Measurements from ENCODE around the gene KRTDAP. TPM values are rescaled to one million over a fixed set of nuclear protein-coding genes. Genes with fewer than 3 reads are reported as not detected.

KRTDAP gene
- total RNA-seq, 1 donor from 2014 or later = 0.89 TPM

GRCh38 chr19:35525873-35526272, 35.6 kb upstream of the KRTDAP start:
- TF ChIP-seq CTCF (IDR thresholded peaks at IDR 0.05) = no peak
- Histone ChIP-seq H3K36me3 (no peaks in the 10 kb centered on the region), H3K4me3 (no peak overlapping the region), H3K27me3 (ENCODE audit: low read depth) (peaks cover 43% of the 10 kb centered on the region), H3K9me3 (no peaks in the 10 kb centered on the region), H3K27ac (no peak overlapping the region), H3K4me1 (no peaks in the 10 kb centered on the region)
- intact Hi-C loops (cut with DNase I) = no loop called here
- no peak for DNase-seq
- ATAC-seq = no peak

GRCh38 chr19:35524181-35524837, 34.0 kb upstream of the KRTDAP start:
- TF ChIP-seq CTCF (IDR thresholded peaks at IDR 0.05) = no peak

GRCh38 chr19:35522745-35523327, 32.6 kb upstream of the KRTDAP start:
- no peak for DNase-seq
- Histone ChIP-seq H3K36me3 (no peaks in the 10 kb centered on the region), H3K4me1 (no peaks in the 10 kb centered on the region), H3K4me3 (no peak overlapping the region), H3K27me3 (ENCODE audit: low read depth) (peaks cover 15% of the 10 kb centered on the region), H3K9me3 (no peaks in the 10 kb centered on the region), H3K27ac (no peak overlapping the region)
- TF ChIP-seq CTCF (IDR thresholded peaks at IDR 0.05) = no peak
- no peak for ATAC-seq
- intact Hi-C loops (cut with DNase I) = no loop called here

More at GRCh38 chr19:35524181-35524837, 34.0 kb upstream of the KRTDAP start:
- peaks cover 29% of the 10 kb centered on the region for H3K27me3 ChIP-seq (ENCODE audit: low read depth)
- H3K4me1 ChIP-seq = no peaks in the 10 kb centered on the region
- DNase-seq (no peak), ATAC-seq (no peak)
- intact Hi-C loops (cut with DNase I) = no loop called here
- no peaks in the 10 kb centered on the region for H3K36me3 ChIP-seq
- no peak overlapping the region for H3K4me3 ChIP-seq
- H3K27ac ChIP-seq = no peak overlapping the region
- no peaks in the 10 kb centered on the region for H3K9me3 ChIP-seq

- Histone ChIP-seq H3K4me1 (no peaks in the 10 kb centered on the region), H3K4me3 (no peak overlapping the region), H3K36me3 (no peaks in the 10 kb centered on the region), H3K9me3 (no peaks in the 10 kb centered on the region), H3K27ac (no peak overlapping the region), H3K27me3 (ENCODE audit: low read depth) (peaks cover 9% of the 10 kb centered on the region)
- DNase-seq (no peak), ATAC-seq (no peak)
- intact Hi-C loops (cut with DNase I) = no loop called here
- TF ChIP-seq CTCF (IDR thresholded peaks at IDR 0.05) = no peak
Observed at GRCh38 chr19:35521124-35521743, 31.0 kb upstream of the KRTDAP start.

- Histone ChIP-seq H3K27me3 (ENCODE audit: low read depth) (peaks cover 2% of the 10 kb centered on the region), H3K9me3 (no peaks in the 10 kb centered on the region), H3K4me1 (no peaks in the 10 kb centered on the region), H3K4me3 (no peak overlapping the region), H3K27ac (no peak overlapping the region), H3K36me3 (no peaks in the 10 kb centered on the region)
- ATAC-seq = no peak
- no peak for TF ChIP-seq CTCF (IDR thresholded peaks at IDR 0.05)
- no peak for DNase-seq
- intact Hi-C loops (cut with DNase I) = no loop called here
Observed at GRCh38 chr19:35519291-35519690, 29.0 kb upstream of the KRTDAP start.
